Measurements from ENCODE around the gene TLE1. TPM values are rescaled to one million over a fixed set of nuclear protein-coding genes. Genes with fewer than 3 reads are reported as not detected.

Gene TLE1
- total and polyA plus RNA-seq, 9 donors, result 25.8 to 58.1 (median 41.1) TPM

- no peaks in the 10 kb centered on the region for H3K27me3 ChIP-seq
- H3K4me1 ChIP-seq (ENCODE audit: insufficient read depth), result no peaks in the 10 kb centered on the region
- DNase-seq, result no peak
- H3K9me3 ChIP-seq, result no peaks in the 10 kb centered on the region
- TF ChIP-seq EP300 (IDR thresholded peaks at IDR 0.05) (no peak), POLR2A (IDR thresholded peaks at IDR 0.05) (no peak)
- TF ChIP-seq, protein P1, sequence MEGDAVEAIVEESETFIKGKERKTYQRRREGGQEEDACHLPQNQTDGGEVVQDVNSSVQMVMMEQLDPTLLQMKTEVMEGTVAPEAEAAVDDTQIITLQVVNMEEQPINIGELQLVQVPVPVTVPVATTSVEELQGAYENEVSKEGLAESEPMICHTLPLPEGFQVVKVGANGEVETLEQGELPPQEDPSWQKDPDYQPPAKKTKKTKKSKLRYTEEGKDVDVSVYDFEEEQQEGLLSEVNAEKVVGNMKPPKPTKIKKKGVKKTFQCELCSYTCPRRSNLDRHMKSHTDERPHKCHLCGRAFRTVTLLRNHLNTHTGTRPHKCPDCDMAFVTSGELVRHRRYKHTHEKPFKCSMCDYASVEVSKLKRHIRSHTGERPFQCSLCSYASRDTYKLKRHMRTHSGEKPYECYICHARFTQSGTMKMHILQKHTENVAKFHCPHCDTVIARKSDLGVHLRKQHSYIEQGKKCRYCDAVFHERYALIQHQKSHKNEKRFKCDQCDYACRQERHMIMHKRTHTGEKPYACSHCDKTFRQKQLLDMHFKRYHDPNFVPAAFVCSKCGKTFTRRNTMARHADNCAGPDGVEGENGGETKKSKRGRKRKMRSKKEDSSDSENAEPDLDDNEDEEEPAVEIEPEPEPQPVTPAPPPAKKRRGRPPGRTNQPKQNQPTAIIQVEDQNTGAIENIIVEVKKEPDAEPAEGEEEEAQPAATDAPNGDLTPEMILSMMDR (IDR thresholded peaks at IDR 0.05), result no peak
- H3K36me3 ChIP-seq, result no peaks in the 10 kb centered on the region
- intact Hi-C loops (cut with DNase I), result no loop called here
- H3K4me3 ChIP-seq, result no peak overlapping the region
- no peak overlapping the region for H3K27ac ChIP-seq
- 95 to 100% (median 96%) methylated on average over 1 of the region's 1 CpG for WGBS, 3 donors
These were observed 123.7 kb downstream of the TLE1 start for GRCh38 chr9:81565609-81566008.

- no peak for DNase-seq
- H3K36me3 ChIP-seq, result no peaks in the 10 kb centered on the region
- intact Hi-C loops (cut with DNase I), result no loop called here
- WGBS, 3 donors, result 70 to 83% (median 73%) methylated on average over 4 of the region's 4 CpGs
- H3K27me3 ChIP-seq, result no peaks in the 10 kb centered on the region
- no peak overlapping the region for H3K4me3 ChIP-seq
- no peaks in the 10 kb centered on the region for H3K9me3 ChIP-seq
- H3K27ac ChIP-seq, result no peak overlapping the region
- TF ChIP-seq POLR2A (IDR thresholded peaks at IDR 0.05) (no peak), EP300 (IDR thresholded peaks at IDR 0.05) (no peak)
- TF ChIP-seq, protein P1 (IDR thresholded peaks at IDR 0.05), result no peak
- H3K4me1 ChIP-seq (ENCODE audit: insufficient read depth), result no peaks in the 10 kb centered on the region
These were observed 124.2 kb downstream of the TLE1 start for GRCh38 chr9:81565144-81565543.

- no peak overlapping the region for H3K27ac ChIP-seq
- no peak for DNase-seq
- H3K36me3 ChIP-seq, result no peaks in the 10 kb centered on the region
- H3K9me3 ChIP-seq, result no peaks in the 10 kb centered on the region
- H3K27me3 ChIP-seq, result no peaks in the 10 kb centered on the region
- 84 to 89% (median 85%) methylated on average over 5 of the region's 5 CpGs for WGBS, 3 donors
- intact Hi-C loops (cut with DNase I), result no loop called here
- H3K4me3 ChIP-seq, result no peak overlapping the region
- no peaks in the 10 kb centered on the region for H3K4me1 ChIP-seq (ENCODE audit: insufficient read depth)
- TF ChIP-seq EP300 (IDR thresholded peaks at IDR 0.05) (no peak), POLR2A (IDR thresholded peaks at IDR 0.05) (no peak)
- TF ChIP-seq, protein P1 (IDR thresholded peaks at IDR 0.05), result no peak
These were observed 124.7 kb downstream of the TLE1 start for GRCh38 chr9:81564632-81565031.

DNA sequence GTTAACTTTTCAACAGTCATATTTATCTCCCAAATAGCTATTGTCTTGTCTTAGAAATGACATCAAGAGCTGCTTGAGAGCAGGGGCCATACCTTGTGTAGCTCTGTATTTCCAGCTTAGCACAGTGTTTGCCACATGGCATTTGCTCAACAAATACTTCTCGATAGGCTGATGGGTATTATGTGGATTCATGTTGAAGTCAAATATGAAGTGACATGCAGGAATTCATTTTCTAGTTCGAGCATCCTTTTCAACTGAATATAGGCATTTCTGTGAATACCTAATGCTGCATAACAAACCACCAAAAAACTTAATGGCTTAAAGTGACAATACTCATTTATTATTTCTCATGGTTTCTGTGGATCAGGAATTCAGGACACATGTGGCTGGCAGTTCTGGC is 125.6 kb downstream of the TLE1 start:
- TF ChIP-seq EP300 (IDR thresholded peaks at IDR 0.05) (no peak), POLR2A (IDR thresholded peaks at IDR 0.05) (no peak)
- TF ChIP-seq, protein P1 (IDR thresholded peaks at IDR 0.05), result no peak
- intact Hi-C loops (cut with DNase I), result no loop called here
- Histone ChIP-seq H3K27me3 (no peaks in the 10 kb centered on the region), H3K27ac (no peak overlapping the region), H3K36me3 (no peaks in the 10 kb centered on the region), H3K4me1 (ENCODE audit: insufficient read depth) (no peaks in the 10 kb centered on the region), H3K9me3 (no peaks in the 10 kb centered on the region), H3K4me3 (no peak overlapping the region)
- WGBS, 3 donors, result 91 to 96% (median 95%) methylated on average over 2 of the region's 2 CpGs
- no peak for DNase-seq

DNA sequence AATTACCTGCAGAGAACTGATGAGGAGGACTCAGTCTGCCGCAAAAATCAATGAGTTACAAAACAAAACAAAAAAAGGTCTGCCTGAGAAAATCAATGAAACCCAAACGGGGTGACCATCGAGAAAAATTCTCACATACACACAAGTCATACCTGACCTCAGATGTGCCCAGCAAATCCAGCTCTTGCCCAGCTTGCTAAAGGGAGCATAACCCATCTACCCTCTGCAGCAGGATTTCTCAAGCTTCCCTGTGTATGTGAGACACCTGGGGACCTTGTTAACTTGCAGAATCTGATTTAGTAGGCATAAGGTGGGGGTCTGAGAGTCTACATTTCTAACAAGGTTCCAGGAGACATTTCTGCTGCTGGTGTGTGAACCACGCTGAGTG is 126.3 kb downstream of the TLE1 start:
- H3K4me3 ChIP-seq, result no peak overlapping the region
- H3K27ac ChIP-seq, result no peak overlapping the region
- 92 to 95% (median 93%) methylated on average over 4 of the region's 4 CpGs for WGBS, 3 donors
- no peak for DNase-seq
- TF ChIP-seq, protein P1 (IDR thresholded peaks at IDR 0.05), result no peak
- TF ChIP-seq POLR2A (IDR thresholded peaks at IDR 0.05) (no peak), EP300 (IDR thresholded peaks at IDR 0.05) (no peak)
- intact Hi-C loops (cut with DNase I), result no loop called here
- no peaks in the 10 kb centered on the region for H3K36me3 ChIP-seq
- peaks cover 2% of the 10 kb centered on the region for H3K4me1 ChIP-seq (ENCODE audit: insufficient read depth)
- no peaks in the 10 kb centered on the region for H3K27me3 ChIP-seq
- no peaks in the 10 kb centered on the region for H3K9me3 ChIP-seq
